RWPE2 (cell line): ENCODE measurements around the gene NHS.
A peak's percentile ranks its signal among the peaks of the same experiment; 100 is the strongest.

Source experiments
- ATAC-seq: fragments of 200-7000 bp; cut with Tn5 transposase; 3 replicates; pipeline ENCODE4 v1.9.1; 2021; ENCODE audit warnings: low read depth
- DNase-seq: peaks from one replicate; pipeline ENCODE4 v3.0.0-alpha.2; 2020; ENCODE audit warnings: low spot score
- H3K27ac ChIP-seq: fragments of 450-650 bp; 2 replicates; pipeline ENCODE4 v1.5.1; 2017; ENCODE audit warnings: mild to moderate bottlenecking; ENCODE audit not compliant: poor library complexity, severe bottlenecking
- H3K27me3 ChIP-seq: fragments of 250-450 bp; sonication (Bioruptor Pico); 2 replicates; pipeline ENCODE4 v1.5.1; 2021; ENCODE audit warnings: mild to moderate bottlenecking, moderate library complexity; ENCODE audit not compliant: insufficient read depth, poor library complexity, severe bottlenecking
- H3K36me3 ChIP-seq: fragments of 250-450 bp; sonication (Bioruptor Pico); 2 replicates; pipeline ENCODE4 v1.5.1; 2020; ENCODE audit warnings: low read depth, mild to moderate bottlenecking, moderate library complexity
- H3K4me1 ChIP-seq: fragments of 250-450 bp; sonication (Bioruptor Pico); 2 replicates; pipeline ENCODE4 v1.5.1; 2021; ENCODE audit warnings: mild to moderate bottlenecking, moderate library complexity; ENCODE audit not compliant: insufficient read depth, poor library complexity, severe bottlenecking
- H3K4me3 ChIP-seq: fragments of 250-450 bp; sonication (Bioruptor Pico); 2 replicates; pipeline ENCODE4 v1.5.1; 2021; ENCODE audit warnings: mild to moderate bottlenecking, moderate library complexity; ENCODE audit not compliant: severe bottlenecking
- H3K9me3 ChIP-seq: fragments of 250-450 bp; sonication (Bioruptor Pico); 2 replicates; pipeline ENCODE4 v1.5.1; 2021; ENCODE audit warnings: mild to moderate bottlenecking, moderate library complexity; ENCODE audit not compliant: severe bottlenecking
- TF ChIP-seq, protein P1 (sequence below): fragments of 450-650 bp; IDR thresholded peaks from one replicate; pipeline ENCODE4 v1.5.1; 2017; ENCODE audit warnings: mild to moderate bottlenecking, moderate library complexity; ENCODE audit not compliant: poor library complexity, severe bottlenecking

Gene NHS

DNA sequence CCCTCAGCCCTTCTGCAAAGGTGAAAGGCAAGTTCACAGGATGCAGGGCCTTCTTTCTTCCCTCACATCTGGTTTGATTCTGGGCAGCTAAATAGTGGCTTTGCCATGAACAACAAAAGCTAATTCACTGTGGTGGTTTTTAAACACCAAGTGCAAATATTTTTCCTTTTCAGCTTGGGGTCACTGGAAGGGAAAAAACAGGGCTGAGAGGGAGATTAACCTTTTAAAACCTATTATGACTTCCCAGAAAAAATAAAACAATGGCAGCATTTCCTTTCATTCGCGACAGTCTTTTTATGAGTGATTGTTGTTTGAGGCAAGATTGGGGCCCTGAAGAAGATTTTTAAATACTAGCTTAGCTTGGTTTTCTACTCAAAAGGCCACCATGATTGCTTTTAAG, 258.5 kb downstream of the NHS start:
- DNase-seq: no peak
- no peaks in the 10 kb centered on the region for H3K4me1 ChIP-seq
- peak overlapping the region; percentile 33 for H3K27ac ChIP-seq
- TF ChIP-seq, protein P1, sequence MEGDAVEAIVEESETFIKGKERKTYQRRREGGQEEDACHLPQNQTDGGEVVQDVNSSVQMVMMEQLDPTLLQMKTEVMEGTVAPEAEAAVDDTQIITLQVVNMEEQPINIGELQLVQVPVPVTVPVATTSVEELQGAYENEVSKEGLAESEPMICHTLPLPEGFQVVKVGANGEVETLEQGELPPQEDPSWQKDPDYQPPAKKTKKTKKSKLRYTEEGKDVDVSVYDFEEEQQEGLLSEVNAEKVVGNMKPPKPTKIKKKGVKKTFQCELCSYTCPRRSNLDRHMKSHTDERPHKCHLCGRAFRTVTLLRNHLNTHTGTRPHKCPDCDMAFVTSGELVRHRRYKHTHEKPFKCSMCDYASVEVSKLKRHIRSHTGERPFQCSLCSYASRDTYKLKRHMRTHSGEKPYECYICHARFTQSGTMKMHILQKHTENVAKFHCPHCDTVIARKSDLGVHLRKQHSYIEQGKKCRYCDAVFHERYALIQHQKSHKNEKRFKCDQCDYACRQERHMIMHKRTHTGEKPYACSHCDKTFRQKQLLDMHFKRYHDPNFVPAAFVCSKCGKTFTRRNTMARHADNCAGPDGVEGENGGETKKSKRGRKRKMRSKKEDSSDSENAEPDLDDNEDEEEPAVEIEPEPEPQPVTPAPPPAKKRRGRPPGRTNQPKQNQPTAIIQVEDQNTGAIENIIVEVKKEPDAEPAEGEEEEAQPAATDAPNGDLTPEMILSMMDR: no peak
- no peak for ATAC-seq
- H3K36me3 ChIP-seq: no peaks in the 10 kb centered on the region
- H3K9me3 ChIP-seq: no peaks in the 10 kb centered on the region
- no peaks in the 10 kb centered on the region for H3K27me3 ChIP-seq
- H3K4me3 ChIP-seq: no peak overlapping the region

DNA sequence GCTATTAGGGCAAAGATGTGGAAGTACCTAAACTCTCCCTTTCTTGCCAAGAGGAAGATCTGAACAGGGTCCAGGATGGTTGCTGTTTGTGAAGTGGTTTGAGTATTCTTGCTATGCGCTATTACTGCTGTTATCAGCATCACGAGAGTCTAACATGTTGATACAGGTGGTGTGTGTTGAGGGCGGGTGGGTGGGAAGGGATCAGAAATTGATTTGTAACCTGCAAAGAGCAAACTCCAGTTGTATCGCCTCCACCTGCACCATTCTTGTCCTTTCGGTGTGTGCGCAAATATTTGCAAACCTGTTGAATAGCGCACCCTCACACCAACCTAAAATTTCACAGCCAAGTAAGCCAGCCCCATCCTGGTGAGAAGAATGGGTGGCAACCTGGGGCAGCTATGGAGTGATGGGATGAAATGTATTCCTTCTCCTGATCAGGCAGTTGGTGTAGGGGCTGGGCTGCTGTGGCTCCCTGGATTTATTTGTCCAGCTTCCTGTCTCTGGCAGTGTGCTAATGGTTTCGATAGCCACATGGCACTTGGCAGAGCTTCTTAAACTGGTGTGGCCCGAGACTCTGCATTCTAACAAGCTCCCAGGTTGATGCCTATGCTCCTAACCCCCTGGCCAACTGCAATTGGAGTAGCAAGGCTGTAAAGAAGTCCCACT, 259.7 kb downstream of the NHS start:
- Histone ChIP-seq H3K4me3 (no peak overlapping the region), H3K27me3 (no peaks in the 10 kb centered on the region), H3K9me3 (no peaks in the 10 kb centered on the region), H3K27ac (no peak overlapping the region), H3K4me1 (no peaks in the 10 kb centered on the region), H3K36me3 (no peaks in the 10 kb centered on the region)
- TF ChIP-seq, protein P1: no peak
- no peak for DNase-seq
- no peak for ATAC-seq

DNA sequence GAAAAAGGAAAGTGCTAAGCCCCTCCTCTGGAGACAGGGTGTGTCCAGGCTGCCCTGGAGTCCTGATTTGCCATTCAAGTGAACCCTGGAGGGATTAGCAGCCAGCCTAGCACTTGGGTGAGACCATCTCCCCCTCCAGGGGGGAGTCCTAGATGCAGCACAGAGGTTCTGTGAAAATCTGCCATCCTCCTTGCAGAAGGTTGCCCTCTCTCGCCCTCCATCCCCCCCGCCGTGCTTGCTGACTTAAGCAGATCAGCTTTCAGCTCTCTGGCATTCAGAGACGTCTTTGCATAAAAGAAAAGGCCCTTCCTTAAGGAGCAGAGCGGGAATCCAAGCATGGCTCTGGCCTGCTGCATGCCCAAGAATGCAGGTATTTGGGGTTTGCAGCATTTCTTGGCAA, 260.2 kb downstream of the NHS start:
- Histone ChIP-seq H3K27ac (no peak overlapping the region), H3K27me3 (no peaks in the 10 kb centered on the region), H3K36me3 (no peaks in the 10 kb centered on the region), H3K4me1 (no peaks in the 10 kb centered on the region), H3K4me3 (no peak overlapping the region), H3K9me3 (no peaks in the 10 kb centered on the region)
- ATAC-seq: no peak
- TF ChIP-seq, protein P1: no peak
- DNase-seq: no peak

DNA sequence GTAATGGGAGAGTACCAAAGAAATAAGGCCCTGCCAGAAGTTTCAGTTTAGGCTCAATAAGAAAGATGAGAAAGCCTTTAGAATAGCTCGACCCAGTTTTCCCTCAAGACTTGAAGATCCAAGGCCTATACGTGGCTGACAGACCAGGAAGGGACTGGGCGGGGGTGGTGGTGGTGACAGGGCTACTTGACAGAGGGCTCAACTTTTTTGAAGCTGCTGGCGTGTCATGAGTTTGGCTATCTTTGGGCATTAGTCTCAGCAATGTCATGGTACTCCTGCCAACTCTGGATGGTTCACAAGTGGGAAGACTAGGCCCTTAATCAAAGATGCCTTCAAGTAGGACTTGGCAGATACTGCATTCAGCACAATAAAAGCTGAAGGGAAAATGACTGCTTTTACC, 262.2 kb downstream of the NHS start:
- H3K27me3 ChIP-seq: no peaks in the 10 kb centered on the region
- TF ChIP-seq, protein P1: no peak
- ATAC-seq: no peak
- H3K27ac ChIP-seq: no peak overlapping the region
- no peaks in the 10 kb centered on the region for H3K4me1 ChIP-seq
- no peaks in the 10 kb centered on the region for H3K9me3 ChIP-seq
- DNase-seq: no peak
- no peak overlapping the region for H3K4me3 ChIP-seq
- H3K36me3 ChIP-seq: no peaks in the 10 kb centered on the region

DNA sequence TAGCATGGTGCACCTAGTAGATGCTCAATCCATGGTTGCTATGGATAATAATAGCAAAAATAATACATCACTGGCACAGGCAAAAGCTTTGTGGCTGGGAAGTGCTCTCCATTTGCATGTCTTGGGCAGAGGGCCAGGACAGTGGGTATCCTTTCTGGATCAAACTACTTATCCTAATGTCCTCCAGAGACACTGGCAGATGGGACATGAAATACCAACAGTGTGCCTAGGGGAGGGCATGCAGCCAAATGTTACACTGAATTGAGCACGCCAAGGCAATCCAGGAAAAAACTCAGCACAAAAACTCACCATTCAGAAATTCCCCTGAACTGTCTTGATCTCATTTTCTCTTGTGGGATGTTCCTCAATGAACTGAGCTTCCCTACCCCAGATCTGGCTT, 263.7 kb downstream of the NHS start:
- Histone ChIP-seq H3K4me1 (no peaks in the 10 kb centered on the region), H3K27ac (no peak overlapping the region), H3K36me3 (no peaks in the 10 kb centered on the region), H3K9me3 (no peaks in the 10 kb centered on the region), H3K27me3 (no peaks in the 10 kb centered on the region), H3K4me3 (no peak overlapping the region)
- TF ChIP-seq, protein P1: no peak
- DNase-seq: no peak
- no peak for ATAC-seq
